Activated effector memory CD4-positive, alpha-beta T cell treated with Interleukin-2 at 50 U/mL for 16 hours (primary cell): ENCODE measurements around the gene HMHB1.
A peak's percentile ranks its signal among the peaks of the same experiment; 100 is the strongest.
"Not testable (repeated sequence)": the region's sequence is repeated elsewhere in the genome, so short reads cannot be mapped to it uniquely, and the experiment has no call there.

Source experiments
- DNase-seq: peaks from one replicate; pipeline ENCODE4 v3.0.0-alpha.2; 2020

Gene HMHB1

DNA sequence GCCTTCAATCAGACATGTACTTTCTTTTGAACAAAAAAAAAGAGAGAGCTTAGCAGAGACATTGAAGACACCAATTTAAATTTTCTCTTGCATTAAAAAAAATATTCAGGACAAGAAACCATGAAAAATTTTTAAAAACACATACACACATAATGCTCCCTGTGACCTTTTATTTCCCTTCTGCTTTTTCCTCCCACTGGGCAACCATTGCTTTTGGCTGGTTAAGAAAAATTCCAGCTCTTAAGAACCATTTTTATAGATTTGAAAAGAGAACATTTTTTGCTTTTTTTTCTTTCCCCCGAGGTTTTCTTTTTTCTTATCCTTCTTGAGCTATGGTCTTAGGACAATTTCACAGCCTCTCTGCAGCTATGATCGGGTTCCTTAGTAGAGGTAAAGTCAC is 6.1 kb upstream of the HMHB1 start:
- no peak for DNase-seq

DNA sequence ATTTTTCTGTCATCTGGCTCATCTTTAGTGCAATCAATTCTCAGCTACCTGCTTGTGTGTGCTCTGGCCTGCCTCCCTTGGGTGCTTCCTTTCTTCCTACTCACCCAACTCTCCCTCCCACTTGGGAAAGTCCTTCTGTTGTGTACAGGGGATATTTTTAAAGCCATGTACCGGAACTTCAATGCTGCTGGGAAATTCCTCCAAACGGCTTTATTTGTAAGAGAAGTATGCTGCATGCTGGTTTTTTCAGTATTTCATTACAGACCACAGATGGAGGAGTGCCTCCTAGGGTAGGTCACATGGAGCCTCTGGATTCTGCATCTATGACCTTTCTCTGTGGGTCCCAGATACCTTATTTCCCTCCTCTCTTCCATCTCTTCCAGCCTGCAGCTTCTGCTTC is 5.4 kb upstream of the HMHB1 start:
- DNase-seq, result no peak

DNA sequence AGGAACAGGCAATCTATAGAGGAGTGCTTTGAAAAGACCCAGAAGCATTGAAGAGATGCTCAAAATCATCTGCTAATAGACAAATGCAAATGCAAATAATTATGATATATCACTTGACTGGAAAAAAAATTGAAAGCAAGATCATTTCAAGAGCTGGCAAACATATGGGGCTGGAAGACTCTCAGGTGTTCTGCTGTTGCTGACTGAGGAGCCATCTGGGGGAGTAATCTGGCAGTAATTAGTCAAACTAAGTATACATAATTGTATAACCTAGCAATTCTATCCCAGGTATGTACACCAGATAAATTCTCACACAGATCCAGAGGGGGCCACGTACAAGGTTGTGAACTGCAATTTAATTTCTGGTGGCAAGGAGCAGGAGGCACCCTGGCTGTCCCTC is 4.6 kb upstream of the HMHB1 start:
- DNase-seq, result no peak

DNA sequence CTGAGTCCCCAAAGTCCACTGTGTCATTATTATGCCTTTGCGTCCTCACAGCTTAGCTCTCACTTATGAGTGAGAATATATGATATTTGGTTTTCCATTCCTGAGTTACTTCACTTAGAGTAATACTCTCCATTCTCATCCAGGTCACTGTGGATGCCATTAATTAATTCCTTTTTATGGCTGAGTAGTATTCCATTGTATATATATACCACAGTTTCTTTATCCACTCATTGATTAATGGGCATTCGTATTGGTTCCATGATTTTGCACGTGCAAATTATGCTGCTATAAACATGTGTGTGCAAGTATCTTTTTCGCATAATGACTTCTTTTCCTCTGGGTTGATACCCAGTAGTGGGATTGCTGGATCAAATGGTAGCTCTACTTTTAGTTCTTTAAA is 4.4 kb downstream of the HMHB1 start:
- DNase-seq, result not testable (repeated sequence)

DNA sequence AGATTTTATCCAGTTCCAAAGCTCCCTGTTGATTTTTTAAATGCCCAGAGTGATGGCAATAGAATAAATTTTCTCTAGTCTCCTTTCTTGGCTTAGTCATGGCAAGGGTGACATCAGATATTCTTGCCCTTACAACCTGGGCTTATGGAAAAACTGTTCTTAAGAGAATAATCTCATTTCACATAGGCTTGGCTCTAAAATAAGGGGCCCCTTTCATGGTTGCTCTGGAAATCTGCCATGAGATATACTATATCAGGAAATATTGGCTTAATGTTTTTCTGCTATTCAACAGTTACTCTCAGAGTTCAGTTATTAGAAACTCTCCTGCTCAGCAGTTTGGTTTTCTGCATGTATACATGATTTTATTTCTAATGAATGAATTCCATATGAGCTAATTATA is 7.8 kb downstream of the HMHB1 start:
- no peak for DNase-seq

DNA sequence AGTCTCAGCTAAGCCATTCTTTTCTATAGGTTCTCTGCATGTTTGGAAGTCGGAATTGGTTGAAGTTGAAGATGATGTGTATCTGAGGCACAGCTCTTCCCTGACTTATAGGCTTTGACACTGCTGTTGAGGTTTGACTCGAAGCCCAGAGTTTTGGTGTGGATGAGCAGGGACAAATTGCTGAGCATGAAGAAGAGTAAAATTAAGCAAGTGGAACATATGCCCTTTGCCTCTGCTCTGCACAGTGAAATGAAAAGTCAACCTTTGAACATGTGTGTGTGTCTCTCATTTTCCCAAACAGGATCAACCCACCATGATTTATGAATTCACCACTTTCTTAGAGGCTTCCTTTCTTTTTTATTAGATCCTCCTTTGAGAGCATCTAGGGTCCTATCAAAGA is 8.5 kb downstream of the HMHB1 start:
- no peak for DNase-seq

- DNase-seq, result peak; percentile 68
Measured at GRCh38 chr5:143824851-143825720, 13.1 kb downstream of the HMHB1 start.

- DNase-seq, result no peak
Measured at GRCh38 chr5:143826951-143827444, 15.0 kb downstream of the HMHB1 start.

DNA sequence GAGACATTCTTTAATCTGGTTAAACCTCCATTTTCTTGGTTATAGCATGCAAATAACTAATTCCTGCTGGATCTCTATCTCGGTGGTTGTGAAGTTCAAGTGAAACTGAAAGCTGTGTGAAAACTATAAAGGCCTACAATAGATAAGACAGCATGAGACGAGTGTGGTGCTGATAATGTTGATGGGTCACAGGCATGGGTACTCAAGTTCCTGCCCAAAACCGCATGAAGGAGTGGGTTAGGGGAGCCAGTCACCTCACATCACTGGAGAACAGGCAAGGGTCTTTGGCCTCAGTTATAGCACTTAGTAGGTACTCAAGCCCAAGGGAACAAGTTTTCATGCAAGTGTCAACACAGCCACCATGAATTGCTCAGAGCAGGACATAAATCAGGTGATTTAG is 16.7 kb downstream of the HMHB1 start:
- DNase-seq, result no peak

DNA sequence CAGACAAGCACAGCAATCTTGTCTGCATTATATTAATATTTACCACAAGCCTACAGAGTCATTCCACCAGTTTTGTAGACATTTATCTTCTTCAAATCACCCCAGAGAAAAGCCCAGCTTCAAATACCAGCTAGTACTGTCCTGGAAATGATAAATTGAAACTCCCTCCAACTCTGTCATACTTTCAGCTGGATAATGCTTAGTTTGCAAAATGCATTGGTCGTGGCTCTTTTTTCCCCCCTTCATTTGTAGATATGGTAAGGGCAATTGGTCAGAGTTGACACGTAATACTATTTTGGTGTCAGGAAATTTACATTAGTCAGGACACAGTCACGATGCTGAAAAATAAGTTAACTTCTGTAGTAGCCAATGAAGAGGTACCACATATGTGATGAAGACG is 21.2 kb downstream of the HMHB1 start:
- no peak for DNase-seq

DNA sequence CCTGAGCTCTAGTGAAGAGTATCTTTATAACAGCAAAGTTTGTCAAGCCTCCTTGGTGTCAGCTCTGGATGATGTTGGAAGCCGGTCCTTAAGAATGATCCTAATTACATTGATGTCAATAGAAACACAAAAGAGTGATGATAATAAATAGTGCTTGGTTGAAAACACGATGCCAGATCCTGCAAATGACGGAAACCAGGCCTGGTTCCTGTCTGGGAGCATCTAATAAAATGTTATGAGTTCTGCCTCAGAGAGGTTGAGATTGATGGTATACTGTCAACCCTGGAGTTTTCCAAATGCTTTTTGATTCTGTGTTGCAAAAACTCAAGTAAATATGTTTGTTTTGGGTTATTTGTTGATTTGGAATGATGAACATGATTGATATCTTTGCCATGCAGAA is 23.3 kb downstream of the HMHB1 start:
- DNase-seq, result no peak

DNA sequence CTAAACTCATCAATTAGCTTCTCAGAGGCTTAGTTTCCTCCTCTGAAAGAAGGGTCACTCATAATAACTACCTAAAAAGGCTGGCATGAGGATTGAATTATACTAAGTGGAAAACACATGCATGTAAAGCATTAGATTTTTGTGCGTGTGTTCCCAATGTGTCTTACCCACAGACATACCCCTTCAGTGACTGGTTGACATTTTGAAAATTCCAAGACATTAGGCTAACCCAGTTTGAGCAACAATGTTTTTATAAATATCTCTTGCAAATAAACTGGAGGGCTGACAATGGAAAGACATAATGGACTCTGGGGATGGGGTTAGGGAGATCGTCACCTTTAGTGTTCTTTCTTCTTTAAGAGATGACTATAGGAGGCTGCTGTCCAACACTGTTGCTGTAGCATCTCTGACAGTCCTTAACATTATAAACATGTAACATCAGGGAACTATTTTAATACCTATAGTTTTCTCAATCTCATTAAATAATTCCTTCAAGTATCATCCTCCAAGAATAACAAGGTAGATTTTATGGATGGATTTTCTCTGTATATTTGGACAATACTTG is 24.3 kb downstream of the HMHB1 start:
- DNase-seq, result no peak

GRCh38 chr5:143837306-143837848 is 25.4 kb downstream of the HMHB1 start:
- DNase-seq, result no peak

DNA sequence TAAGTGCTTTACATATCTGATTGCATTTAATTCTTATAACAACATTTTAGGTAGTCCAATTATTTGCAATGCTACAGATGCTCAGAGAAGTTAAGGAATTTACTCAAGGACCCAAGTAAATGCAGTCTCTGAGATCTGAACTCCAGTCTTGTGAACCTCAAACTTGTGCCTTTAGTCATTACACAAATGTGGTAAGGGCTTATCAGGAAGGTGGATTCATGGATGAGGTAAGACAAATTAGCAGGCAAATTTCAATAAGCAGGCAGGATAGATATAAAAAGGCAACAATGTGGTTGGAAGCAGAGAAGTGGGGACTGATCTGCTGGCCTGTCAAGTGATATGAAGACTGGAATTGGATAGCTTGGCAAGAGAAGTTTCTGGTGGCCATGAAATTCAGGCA is 29.5 kb downstream of the HMHB1 start:
- no peak for DNase-seq

GRCh38 chr5:143842920-143843319 is 31.0 kb downstream of the HMHB1 start:
- no peak for DNase-seq

- DNase-seq, result no peak
Measured at GRCh38 chr5:143843461-143843860, 31.5 kb downstream of the HMHB1 start.

- DNase-seq, result no peak
Measured at GRCh38 chr5:143850050-143850683, 38.2 kb downstream of the HMHB1 start.

DNA sequence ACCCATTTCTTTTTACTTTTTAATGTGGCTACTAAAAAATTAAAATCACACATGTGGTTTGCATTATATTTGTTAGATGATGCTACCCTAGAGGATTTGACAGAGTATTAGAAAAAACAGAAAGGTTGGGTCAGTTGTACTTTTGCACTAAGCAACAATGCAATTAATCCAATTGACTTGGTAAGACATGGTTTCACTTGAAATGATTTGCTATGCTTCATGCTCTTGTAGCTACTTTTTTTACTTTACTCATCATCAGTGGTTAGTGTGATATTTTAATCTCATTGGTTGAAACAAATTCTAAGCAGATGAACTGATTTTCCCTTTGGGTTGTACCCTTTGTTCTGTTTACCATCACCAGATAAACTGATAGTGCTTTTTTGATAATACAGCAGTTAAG is 39.4 kb downstream of the HMHB1 start:
- DNase-seq, result no peak

GRCh38 chr5:143860211-143860610 is 48.2 kb downstream of the HMHB1 start:
- DNase-seq, result no peak

- DNase-seq, result no peak
Measured at GRCh38 chr5:143862271-143862670, 50.3 kb downstream of the HMHB1 start.

DNA sequence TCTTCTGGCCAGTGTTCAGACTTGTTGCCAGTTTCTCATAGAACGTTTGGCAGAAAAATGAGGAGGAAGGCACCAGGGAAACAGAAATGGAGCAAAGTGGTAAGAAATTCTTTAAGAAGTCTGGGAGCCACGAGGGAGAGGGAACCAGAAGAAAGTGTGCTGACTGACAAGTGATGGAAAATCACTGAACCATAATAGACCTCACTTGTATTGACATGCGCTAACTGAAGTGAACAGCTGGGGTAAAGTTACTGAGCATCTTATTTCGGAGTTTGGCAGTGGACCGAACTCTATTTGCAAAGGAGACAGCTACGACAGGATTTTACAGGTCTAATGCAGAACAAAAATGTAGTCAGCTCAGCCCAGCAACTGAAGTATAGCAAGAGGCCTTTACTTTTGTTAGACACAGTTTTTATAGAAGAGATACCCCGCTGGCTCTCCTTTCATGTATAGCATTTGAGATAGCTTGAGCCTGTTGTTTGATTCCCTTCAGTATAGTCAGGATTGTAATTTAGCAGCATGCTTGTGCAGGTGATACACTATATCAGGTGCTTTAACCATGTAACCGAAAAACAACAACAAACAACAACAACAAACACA is 53.6 kb downstream of the HMHB1 start:
- no peak for DNase-seq
